Cardiac muscle cell (in vitro differentiated cells and primary cell): Measurements from ENCODE around the gene RPS6KB1. TPM values are rescaled to one million over a fixed set of nuclear protein-coding genes. Genes with fewer than 3 reads are reported as not detected.
"Not testable (repeated sequence)": the region's sequence is repeated elsewhere in the genome, so short reads cannot be mapped to it uniquely, and the experiment has no call there.

ENCODE experiments used
- DNase-seq, 2 donors: peaks; one replicate each; pipeline versions ENCODE4 v3.0.0 to v3.0.0-alpha.2; 2010 to 2017; ENCODE audit warnings: low read depth in 1 of 2, low spot score in 1 of 2
- H3K27ac ChIP-seq: fragments of 200-600 bp; sonication (generic); 2 replicates; pipeline ENCODE4 v1.5.1; 2016
- H3K27me3 ChIP-seq: fragments of 200-600 bp; sonication (generic); 2 replicates; pipeline ENCODE4 v1.6.0; 2016; ENCODE audit warnings: control low read depth
- H3K36me3 ChIP-seq: fragments of 200-600 bp; sonication (generic); 2 replicates; pipeline ENCODE4 v1.5.1; 2016; ENCODE audit warnings: control low read depth
- H3K4me1 ChIP-seq: fragments of 200-600 bp; sonication (generic); 2 replicates; pipeline ENCODE4 v1.8.1; 2017; ENCODE audit warnings: low read depth, mild to moderate bottlenecking, mixed run types
- H3K4me3 ChIP-seq: fragments of 200-600 bp; sonication (generic); 2 replicates; pipeline ENCODE4 v1.5.1; 2016; ENCODE audit warnings: mild to moderate bottlenecking
- H3K9me3 ChIP-seq: fragments of 200-600 bp; sonication (generic); 2 replicates; pipeline ENCODE4 v1.5.1; 2017; ENCODE audit warnings: low read depth, mild to moderate bottlenecking, control low read depth
- polyA plus RNA-seq: library from polyadenylated mRNA; unstranded; fragments of >200 nt; fragmentation: Nextera tagmentation; extraction: Ambion mirVana; gene quantifications from 2 replicates; pipeline ENCODE4 v1.2.1, GENCODE V29; 2016
- total RNA-seq: library from RNA; depleted of rRNA; stranded (reverse); fragments of >200 nt; gene quantifications from 2 replicates; pipeline ENCODE4 v1.2.3, GENCODE V29; 2016
- TF ChIP-seq, protein P1 (sequence below): IDR thresholded peaks from 2 replicates; pipeline ENCODE4 v1.5.1; 2012; ENCODE audit warnings: low read depth, mild to moderate bottlenecking, low read length

Gene RPS6KB1
- total and polyA plus RNA-seq, 2 experiments from 2014 or later = 19.2 to 103 TPM

DNA sequence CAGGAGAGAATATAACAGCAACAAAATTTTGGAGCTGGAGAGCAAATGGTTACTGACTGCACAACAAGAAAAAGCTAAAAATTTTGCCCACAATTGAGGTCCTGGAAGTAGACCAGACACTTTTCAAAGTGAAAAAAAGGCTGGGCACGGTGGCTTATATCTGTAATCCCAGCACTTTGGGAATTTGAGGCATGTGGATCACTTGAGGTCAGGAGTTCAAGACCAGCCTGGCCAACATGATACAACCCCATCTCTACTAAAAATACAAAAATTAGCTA lies 23.0 kb upstream of the RPS6KB1 start:
- no peak overlapping the region for H3K4me3 ChIP-seq
- H3K36me3 ChIP-seq = peaks cover 13% of the 10 kb centered on the region
- H3K9me3 ChIP-seq = no peaks in the 10 kb centered on the region
- DNase-seq = no peak
- no peak overlapping the region for H3K27ac ChIP-seq
- no peaks in the 10 kb centered on the region for H3K27me3 ChIP-seq
- no peaks in the 10 kb centered on the region for H3K4me1 ChIP-seq
- TF ChIP-seq, protein P1, sequence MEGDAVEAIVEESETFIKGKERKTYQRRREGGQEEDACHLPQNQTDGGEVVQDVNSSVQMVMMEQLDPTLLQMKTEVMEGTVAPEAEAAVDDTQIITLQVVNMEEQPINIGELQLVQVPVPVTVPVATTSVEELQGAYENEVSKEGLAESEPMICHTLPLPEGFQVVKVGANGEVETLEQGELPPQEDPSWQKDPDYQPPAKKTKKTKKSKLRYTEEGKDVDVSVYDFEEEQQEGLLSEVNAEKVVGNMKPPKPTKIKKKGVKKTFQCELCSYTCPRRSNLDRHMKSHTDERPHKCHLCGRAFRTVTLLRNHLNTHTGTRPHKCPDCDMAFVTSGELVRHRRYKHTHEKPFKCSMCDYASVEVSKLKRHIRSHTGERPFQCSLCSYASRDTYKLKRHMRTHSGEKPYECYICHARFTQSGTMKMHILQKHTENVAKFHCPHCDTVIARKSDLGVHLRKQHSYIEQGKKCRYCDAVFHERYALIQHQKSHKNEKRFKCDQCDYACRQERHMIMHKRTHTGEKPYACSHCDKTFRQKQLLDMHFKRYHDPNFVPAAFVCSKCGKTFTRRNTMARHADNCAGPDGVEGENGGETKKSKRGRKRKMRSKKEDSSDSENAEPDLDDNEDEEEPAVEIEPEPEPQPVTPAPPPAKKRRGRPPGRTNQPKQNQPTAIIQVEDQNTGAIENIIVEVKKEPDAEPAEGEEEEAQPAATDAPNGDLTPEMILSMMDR = no peak

DNA sequence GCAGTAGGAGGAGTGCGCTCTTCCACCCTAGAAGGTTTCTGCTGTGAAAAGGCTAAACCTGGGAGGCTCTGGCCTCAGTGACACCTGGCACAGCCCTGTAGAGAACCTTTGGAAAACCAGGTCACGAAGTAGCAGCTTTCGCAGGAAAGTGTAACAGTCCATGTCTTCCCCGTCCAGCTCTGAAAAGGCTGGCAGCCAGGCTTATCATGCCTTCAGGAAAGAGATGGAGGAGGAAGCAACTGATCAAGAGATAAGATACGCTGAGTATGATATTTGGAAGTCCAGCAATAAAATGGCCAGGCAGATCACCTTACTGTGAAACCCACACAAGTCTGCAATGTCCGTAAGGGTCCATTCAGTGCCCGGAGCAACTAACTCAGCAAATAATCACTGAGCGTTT lies 22.4 kb upstream of the RPS6KB1 start:
- Histone ChIP-seq H3K36me3 (peaks cover 13% of the 10 kb centered on the region), H3K27me3 (no peaks in the 10 kb centered on the region), H3K9me3 (no peaks in the 10 kb centered on the region), H3K4me1 (no peaks in the 10 kb centered on the region), H3K27ac (no peak overlapping the region), H3K4me3 (no peak overlapping the region)
- no peak for DNase-seq
- TF ChIP-seq, protein P1 = no peak

DNA sequence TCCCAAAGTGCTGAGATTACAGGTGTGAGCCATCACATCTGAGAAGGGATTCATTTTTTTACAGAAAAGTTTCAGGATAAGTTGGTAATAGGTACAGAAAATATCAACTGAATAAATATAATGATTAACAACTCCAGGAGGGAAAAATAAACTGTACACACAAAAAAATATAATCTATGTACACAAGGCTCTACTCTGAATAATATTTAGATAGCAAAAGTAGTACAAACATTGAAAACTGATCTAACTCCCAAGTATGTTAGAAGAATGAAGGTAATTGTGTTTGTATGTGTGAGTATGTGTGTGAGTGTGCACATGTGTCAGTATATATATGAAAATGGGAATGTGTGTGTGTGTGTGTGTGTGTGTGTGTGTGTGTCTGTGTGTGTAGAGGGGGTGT lies 20.6 kb upstream of the RPS6KB1 start:
- Histone ChIP-seq H3K4me3 (no peak overlapping the region), H3K27me3 (no peaks in the 10 kb centered on the region), H3K4me1 (no peaks in the 10 kb centered on the region), H3K36me3 (peaks cover 23% of the 10 kb centered on the region), H3K27ac (no peak overlapping the region), H3K9me3 (no peaks in the 10 kb centered on the region)
- TF ChIP-seq, protein P1 = no peak
- DNase-seq = no peak

DNA sequence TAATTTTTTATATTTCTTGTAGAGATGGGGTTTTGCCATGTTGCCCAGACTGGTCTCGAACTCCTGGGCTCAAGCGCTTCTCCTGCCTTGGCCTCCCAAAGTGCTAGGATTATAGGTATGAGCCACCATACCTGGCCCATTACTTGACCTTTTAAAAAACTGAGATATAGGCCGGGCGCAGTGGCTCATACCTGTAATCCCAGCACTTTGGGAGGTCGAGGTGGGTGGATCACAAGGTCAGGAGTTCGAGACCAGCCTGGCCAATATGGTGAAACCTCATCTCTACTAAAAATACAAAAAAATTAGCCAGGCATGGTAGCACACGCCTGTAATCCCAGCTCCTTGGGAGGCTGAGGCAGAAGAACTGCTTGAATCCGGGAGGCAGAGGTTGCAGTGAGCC lies 19.5 kb upstream of the RPS6KB1 start:
- H3K4me1 ChIP-seq = not testable (repeated sequence)

DNA sequence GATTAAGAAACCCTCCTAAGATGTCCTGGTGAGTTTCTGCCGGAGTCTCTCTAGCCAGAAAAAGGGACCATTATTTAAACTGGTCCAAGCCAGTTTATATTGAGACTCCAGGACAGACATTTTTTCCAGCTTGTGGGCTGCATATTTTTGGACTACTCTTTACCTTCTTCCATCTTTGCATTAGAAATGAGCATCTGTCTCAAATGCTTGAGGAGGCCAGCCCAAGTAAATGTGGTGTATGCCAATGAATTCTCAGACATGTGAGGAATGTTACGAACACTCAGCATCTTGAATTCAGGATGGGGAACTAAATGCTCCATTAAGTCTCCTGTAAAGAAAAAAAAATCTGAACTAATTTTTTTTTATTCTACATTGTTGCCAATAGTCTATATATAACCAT lies 18.5 kb upstream of the RPS6KB1 start:
- H3K27me3 ChIP-seq = no peaks in the 10 kb centered on the region
- no peaks in the 10 kb centered on the region for H3K4me1 ChIP-seq
- no peak overlapping the region for H3K4me3 ChIP-seq
- no peaks in the 10 kb centered on the region for H3K9me3 ChIP-seq
- peaks cover 24% of the 10 kb centered on the region for H3K36me3 ChIP-seq
- no peak for DNase-seq
- TF ChIP-seq, protein P1 = no peak
- no peak overlapping the region for H3K27ac ChIP-seq

More for the DNA sequence above, 19.5 kb upstream of the RPS6KB1 start:
- DNase-seq, H3K27ac ChIP-seq, H3K27me3 ChIP-seq, H3K9me3 ChIP-seq, H3K4me3 ChIP-seq: not testable (repeated sequence)
- H3K36me3 ChIP-seq = peaks cover 24% of the 10 kb centered on the region

DNA sequence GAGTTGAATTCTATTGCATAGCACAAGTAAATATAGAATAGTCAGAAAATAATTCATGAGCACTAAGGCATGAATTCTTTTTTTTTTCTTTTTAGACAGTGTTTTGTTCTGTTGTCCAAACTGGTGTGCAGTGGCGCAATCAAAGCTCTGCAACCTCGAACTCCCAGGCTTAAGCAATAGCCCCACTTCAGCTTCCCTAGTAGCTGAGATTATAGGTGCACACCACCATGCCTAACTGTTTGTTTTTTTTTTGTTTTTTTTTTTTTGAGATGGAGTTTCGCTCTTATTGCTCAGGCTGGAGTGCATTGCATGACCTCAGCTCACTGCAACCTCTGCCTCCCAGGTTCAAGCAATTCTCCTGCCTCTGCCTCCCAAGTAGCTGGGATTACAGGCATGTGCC lies 16.8 kb upstream of the RPS6KB1 start:
- no peaks in the 10 kb centered on the region for H3K4me1 ChIP-seq
- H3K9me3 ChIP-seq = no peaks in the 10 kb centered on the region
- DNase-seq = peak in 1 of 2 donors; percentile 65
- TF ChIP-seq, protein P1 = no peak
- H3K27me3 ChIP-seq = no peaks in the 10 kb centered on the region
- no peak overlapping the region for H3K4me3 ChIP-seq
- H3K36me3 ChIP-seq = peaks cover 28% of the 10 kb centered on the region
- H3K27ac ChIP-seq = no peak overlapping the region
